Fibroblast of upper back skin (primary cell): ENCODE measurements around the gene KDM7A.

ENCODE experiments used
- DNase-seq: peaks from one replicate; pipeline ENCODE4 v3.0.0-alpha.2; 2013

The KDM7A gene

DNA sequence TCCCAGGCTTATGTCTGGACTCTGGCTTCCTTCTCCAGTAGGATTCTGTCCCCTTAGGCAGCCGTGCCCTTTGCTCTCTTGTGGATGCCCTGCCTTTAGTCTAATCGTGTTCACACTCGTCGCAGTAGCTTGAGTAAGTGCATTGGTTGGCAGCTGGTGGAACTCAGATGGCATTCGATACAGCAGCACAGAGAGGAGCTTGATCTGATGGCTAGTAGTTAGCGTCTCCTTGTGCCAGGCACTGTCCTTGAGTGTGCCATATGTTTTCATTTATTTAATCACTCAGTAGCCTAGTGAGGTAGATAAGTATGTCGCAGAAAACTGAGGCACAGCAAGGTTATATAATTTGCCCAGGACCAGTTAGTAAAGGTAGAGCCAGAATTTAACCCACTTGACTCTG lies 95.9 kb downstream of the KDM7A start:
- DNase-seq = no peak

GRCh38 chr7:140079121-140079536 lies 97.7 kb downstream of the KDM7A start:
- DNase-seq = peak; percentile 62

DNA sequence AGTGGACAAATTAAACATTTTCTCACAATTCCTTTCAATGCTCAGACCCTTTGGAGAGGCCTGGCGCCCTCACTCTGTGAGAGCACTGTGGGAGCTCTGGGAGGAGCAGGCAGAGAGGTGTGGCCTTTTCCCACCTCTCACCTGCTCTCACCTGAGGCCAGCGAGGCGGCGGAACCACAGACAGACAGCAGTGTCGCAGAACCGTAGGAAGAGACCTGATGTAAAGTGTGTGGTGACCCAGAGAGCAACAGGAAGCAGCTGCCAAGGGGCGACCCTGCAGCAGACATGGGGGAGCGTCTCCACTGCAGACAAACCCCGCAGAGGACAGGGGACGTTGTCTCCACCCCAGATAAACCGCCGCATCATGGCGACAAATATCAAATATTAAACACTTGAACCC lies 98.4 kb downstream of the KDM7A start:
- no peak for DNase-seq

DNA sequence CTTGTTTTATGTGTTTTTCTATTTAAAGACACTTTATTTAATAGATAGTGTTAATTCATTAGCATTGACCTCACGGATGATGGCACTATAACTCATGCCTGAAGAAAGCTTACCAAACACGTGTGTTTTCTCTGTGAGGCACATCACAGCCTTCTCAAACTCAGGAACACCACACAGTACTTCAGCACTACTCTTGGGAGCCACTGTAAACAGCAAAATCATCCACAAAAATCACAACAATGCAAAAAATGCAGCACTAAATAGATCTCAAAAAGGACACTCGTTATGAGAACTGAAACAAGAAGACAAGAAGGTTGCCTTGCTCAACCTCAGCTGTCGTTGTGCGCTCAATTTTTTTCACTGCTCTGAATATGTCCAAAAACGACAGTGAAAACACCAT lies 102.0 kb downstream of the KDM7A start:
- peak; percentile 17 for DNase-seq

DNA sequence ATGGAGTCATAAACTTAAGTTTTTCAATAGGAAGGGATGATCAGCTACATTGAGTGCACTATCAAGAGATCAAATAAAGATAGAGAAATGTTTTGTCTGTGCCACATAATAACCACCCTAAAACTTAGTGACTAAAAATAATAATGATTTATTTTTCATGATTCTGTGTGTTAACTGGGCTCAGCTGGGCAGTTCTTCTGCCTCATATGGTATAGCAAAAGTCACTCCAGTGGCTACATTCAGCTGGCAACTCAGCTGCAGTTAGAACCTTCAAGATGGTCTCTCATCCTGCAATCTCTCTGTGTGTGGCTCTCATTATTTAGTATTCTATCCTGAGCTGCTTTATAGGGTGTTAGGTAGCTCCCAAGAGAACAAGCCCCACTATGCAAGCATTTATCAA lies 106.2 kb downstream of the KDM7A start:
- DNase-seq = no peak

GRCh38 chr7:140069298-140069949 lies 107.4 kb downstream of the KDM7A start:
- no peak for DNase-seq

GRCh38 chr7:140068033-140068432 lies 108.8 kb downstream of the KDM7A start:
- no peak for DNase-seq

DNA sequence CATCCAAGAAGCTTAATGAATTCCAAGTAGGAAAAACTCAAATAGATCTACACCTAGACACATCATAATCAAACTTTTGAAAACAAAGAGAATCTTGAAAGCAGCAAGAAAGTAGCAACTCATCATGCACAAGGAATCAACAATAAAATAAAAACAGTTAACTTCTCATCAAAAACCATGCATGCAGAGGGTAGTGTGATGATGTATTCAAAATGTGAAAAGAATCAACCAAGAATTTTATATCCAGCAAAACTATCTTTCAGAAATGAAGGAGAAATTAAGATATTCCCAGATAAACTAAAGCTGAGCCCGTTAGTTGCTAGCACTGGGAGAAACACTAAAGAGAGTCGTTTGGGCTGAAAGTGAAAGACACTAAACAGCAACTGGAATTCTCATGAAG lies 109.7 kb downstream of the KDM7A start:
- DNase-seq = no peak

DNA sequence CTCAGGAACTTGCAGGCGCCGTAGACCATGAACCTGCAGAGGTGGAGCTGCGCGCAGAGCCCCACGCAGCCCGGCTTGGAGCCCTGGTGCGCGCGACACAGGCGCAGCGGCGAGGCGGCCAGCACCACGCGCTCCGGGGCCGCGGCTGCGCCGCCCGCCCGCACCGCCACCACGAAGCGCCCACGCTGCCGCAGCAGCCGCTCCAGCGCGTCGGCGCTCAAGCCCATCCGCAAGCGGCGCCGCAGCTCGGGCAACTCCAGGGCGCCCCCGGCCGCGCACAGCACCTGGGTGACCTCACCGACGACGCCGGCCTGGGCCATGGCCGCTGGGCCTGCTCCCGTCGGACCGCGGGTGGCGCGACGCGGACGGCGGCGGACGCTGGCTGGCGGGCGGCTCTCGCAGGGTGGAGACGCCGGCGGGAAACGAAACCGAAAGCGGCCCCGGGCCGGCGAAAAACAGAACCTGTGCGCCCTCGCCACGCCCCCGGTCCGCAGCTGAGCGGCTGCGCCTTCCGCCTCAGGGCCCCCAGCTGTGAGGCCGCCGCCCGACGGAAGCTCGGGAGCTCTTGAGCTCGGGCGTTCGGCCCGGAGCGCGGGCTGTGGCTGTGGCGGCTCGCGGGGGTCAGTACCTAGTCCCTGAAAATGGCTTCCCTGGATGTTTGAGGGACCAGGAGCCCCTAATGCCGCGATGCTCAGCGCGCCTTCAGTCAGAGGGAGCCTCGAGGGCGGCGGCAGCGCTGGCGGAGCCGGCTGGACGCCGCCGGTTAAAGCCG lies 114.1 kb downstream of the KDM7A start, which contains the start of gene PARP12:
TSS of gene PARP12 (minus strand) at position 424 of the 772 bp plus-strand sequence. CDS start at position 320, 104 bp downstream.
- DNase-seq = peak; percentile 80

DNA sequence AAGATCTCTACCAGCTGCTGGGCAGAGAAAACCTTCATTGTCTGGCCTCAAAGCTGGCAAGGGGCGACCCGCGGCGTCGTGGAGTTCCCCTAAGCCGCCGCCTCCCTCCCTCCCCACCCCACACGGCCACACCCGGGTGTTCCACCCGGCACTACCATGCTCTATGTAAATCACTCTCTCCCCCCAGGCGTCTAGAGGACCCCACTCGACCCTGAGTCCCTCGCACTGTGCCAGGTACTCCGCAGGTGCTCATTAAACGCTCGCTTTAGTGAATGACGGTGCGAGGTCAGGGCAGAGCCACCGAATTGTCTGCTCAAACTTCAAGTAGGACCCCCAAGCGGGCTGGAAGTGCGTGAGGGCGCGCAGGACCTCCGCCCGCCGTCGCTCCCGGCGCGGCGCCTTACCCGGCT lies 114.7 kb downstream of the KDM7A start:
- no peak for DNase-seq

- no peak for DNase-seq
These were observed 115.2 kb downstream of the KDM7A start for GRCh38 chr7:140061607-140061930.

DNA sequence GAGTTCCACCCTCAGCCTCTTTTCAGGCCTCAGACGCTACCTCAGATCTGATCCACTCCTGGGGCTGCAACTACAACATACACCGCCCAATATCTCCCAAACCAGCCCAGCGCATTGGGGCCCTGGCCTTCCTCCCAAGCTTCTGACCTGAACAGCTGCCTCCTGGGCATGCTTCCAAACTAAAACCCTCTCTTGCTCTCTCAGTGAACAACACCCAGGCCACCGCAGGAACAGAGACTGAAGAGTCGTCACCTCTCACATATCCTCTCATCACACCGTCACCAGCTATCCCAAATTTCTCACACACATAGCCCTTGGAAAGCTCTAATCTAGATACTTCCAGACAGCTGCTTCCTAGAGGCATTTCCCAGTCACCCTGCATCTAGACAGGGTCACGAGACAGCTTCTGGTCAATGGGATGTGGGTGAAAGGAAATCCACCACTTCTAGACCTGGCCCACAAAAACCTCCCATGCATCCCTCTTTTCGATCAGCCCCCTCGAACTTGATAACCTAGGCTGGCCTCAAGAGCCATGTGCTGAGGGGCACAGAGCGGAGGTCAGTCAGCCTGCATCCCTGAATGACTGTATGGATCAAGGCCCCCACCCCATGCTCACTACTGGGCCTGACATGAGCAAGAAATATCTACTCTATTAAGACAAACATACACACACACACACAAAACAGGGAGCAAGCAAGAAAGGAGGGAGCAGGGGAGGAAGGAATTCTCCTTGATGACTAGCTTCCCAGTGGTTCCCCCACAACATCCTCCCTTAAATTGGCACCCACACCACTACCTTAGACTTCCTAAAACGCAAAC lies 115.8 kb downstream of the KDM7A start:
- peak; percentile 36 for DNase-seq

- DNase-seq = no peak
These were observed 116.5 kb downstream of the KDM7A start for GRCh38 chr7:140060243-140060630.

DNA sequence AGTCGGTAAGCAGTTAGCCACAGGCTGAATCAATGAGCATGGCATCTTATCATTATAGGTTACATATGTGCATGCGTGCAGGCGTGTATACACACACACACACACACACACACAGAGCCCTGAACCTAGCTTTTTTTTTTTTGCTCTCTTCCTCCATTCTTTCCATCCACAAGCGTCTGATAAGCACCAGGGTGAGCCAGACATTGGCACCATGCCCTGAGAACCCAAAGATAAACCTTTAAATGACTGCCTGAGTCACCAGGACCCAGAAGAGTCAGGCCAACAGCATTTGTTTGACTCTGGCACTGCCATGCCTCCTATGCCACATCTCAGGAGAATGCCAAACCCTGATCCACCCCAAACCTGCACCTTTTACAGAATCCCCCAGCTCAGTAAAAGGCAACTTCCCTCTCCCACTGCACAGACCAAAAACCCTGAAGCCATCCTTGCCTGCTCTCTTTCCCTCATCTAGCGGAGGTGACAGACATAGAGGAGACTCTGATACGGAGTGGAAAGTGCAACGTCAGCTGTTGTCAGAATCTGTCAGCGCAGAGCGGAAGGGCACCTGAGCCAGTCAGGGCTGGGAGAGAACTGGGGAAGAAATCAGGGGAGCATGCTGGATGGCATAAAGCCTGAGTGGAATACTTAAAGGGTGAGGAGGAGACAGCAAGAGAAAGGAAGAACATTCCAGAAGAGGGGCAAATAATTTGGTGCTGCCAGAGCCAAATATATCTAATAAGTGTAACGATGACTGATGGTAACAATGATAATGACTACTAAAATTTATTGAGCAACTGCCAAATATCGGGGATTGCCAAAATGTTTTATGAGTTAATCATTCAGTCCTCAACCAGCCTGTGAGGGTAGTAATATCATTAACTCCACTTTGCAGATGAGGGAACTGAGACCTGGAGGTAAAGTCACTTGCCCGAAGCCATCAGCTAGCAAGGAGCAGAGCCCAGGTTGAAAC lies 117.2 kb downstream of the KDM7A start:
- peak; percentile 84 for DNase-seq

DNA sequence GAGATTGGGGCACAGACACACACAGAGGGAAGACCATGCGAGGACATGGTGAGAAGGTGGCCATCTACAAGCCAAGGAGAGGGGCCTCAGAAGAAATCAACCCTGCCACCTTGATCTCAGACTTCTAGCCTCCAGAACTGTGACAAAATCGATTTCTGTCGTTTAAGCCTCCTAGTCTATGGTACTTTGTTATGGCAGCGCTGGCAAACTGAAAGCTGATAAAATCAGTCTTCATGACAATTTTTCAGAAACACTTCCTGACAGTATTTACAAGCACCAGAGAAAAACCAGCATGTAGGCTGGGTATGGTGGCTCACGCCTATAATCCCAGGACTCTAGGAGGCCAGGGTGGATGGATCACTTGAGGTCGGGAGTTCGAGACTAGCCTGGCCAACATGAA lies 118.3 kb downstream of the KDM7A start:
- DNase-seq = no peak

DNA sequence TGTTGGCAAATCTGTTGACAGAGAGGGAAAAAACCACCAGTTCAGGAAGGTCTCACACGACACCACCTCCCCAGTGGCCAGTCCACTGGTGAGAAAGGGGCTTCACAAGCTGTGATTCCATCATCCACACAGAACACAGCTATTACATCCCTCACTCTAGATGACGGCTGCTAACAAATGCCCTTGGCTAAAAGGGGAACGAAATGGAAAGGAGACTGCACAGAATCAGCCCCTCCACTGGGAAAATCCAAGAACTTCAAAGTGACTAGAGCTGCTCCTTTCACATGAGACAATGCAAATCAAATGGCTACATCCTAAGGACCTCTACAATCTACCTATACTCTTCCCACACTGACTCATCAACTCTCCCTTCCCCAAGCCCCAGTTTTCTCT lies 119.6 kb downstream of the KDM7A start:
- no peak for DNase-seq

DNA sequence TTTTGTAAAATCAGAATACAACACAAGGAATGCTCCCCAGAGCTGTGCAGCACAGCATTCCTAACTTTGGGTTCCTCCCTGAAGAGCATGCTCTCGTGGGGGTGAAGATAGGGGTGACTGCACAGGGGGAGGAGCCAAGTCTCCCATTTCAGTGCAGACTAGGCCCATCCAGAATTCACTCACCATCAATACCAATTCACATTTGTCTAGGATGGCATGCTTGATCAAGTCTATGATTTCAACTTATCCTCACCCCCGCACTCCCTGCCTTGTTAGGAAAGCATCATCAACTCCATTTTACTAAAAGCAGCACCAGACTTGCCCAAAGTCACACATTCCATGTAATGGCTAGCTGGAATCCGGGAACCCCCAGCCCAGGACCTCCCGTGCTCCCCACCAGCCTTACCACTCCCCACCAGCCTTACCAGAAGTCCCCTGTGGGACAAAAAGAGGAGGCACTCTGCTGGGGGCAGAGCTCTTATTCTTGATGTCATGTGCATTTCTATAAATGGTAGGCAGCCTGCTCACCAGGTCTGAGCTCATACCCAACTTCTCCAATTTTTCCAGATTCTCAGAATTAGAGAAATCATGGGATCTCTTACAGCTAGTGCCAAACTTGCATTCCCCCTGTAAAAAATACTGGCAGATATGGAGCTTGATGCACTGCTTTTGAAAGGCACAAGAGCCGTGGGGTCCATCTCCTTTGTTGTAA lies 120.2 kb downstream of the KDM7A start:
- DNase-seq = no peak

- DNase-seq = no peak
These were observed 121.0 kb downstream of the KDM7A start for GRCh38 chr7:140055833-140056232.

DNA sequence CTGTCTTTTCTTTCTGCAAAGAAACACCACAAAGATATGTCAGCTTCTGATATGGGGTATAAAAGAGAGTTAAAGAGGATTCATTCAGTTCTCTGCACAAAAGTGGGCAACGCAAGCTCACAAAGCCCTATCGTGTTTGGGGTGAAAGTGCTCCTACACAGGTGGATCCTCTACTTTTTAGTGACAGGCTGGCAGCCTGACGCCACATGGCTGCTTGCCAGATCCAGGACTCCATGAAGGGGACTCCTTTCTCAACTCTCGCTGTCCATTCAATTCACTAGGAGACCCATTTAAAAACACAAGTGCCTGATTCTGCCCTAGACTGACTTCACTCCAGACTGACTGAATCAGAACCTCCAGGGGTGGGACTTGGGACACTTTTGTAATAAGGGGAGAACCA lies 122.0 kb downstream of the KDM7A start:
- no peak for DNase-seq

DNA sequence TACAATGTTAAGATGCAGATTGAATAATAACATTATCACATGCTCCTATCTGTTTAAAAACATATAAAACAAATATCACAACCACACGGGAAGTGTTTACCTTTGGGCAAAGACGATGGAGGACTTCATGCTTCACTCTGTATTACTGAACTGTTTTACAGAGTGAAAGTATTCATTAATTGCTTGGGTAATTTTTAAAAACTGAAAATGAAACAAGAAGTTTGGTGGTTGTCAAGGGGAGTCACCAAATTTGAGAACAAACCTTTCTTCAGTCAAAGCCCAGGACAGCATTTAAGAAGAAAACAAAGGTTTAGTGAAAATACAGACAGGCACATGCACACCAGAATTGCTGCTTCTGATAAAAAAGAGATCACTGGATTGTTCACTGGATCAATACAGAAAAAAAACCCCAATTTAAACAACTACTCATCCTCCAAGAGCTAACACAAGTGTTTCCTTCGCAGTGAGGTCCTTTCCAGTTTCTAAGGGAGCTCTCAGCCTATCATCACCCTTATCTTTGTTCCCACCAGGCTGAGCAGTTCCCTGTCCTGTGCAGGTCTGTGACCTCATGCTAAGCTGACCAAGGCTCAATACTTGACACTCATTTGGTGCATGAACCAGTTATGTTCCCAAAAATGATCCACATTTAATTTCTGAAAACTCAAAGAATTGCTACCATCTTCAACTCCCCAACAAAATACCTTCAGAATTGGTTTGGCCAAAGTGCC lies 122.8 kb downstream of the KDM7A start:
- no peak for DNase-seq

- no peak for DNase-seq
These were observed 125.0 kb downstream of the KDM7A start for GRCh38 chr7:140051820-140052219.
